PC-9 (cell line): Measurements from ENCODE around the gene UST. TPM values are rescaled to one million over a fixed set of nuclear protein-coding genes. Genes with fewer than 3 reads are reported as not detected.
A peak's percentile ranks its signal among the peaks of the same experiment; 100 is the strongest.

Experiments used
- BruUV-seq: library from RNA; stranded (reverse); fragments of 400-500 nt; replicated peaks from 2 replicates; lab custom pipeline; 2021; lab: Mats Ljungman, UMichigan
- CTCF ChIA-PET: fragments of 300-600 bp; sonication (Branson Sonifier 250); formaldehyde crosslinking; loops from one replicate; lab custom pipeline; 2022; ENCODE audit warnings: antibody characterized with exemption; lab: Charles Lee
- POLR2A ChIA-PET: fragments of 300-600 bp; sonication (Branson Sonifier 250); formaldehyde crosslinking; loops from one replicate; lab custom pipeline; 2022; ENCODE audit warnings: antibody characterized with exemption; ENCODE audit not compliant: unreplicated experiment; lab: Charles Lee
- DNase-seq, 2 experiments: peaks; one replicate each; pipeline versions ENCODE4 v3.0.0 to v3.0.0-alpha.2; 2015 to 2022; ENCODE audit warnings: mixed read lengths in 1 of 2
- H2AFZ ChIP-seq: fragments of 200-600 bp; sonication (generic); 2 replicates; pipeline ENCODE4 v1.8.1; 2017; ENCODE audit warnings: antibody characterized with exemption
- H3F3A ChIP-seq: fragments of 200-600 bp; sonication (generic); 2 replicates; pipeline ENCODE4 v1.8.1; 2017; ENCODE audit warnings: antibody characterized with exemption, mild to moderate bottlenecking, low read depth; ENCODE audit not compliant: insufficient read depth
- H3K27ac ChIP-seq: fragments of 200-600 bp; sonication (generic); 2 replicates; pipeline ENCODE4 v1.6.1; 2016; ENCODE audit warnings: mixed run types
- H3K27me3 ChIP-seq: fragments of 200-600 bp; sonication (generic); 2 replicates; pipeline ENCODE4 v1.6.1; 2016; ENCODE audit warnings: low read depth, mixed run types; ENCODE audit not compliant: insufficient read depth
- H3K36me3 ChIP-seq: fragments of 200-600 bp; sonication (generic); 2 replicates; pipeline ENCODE4 v1.6.1; 2016; ENCODE audit warnings: low read depth, mixed run types
- H3K4me1 ChIP-seq: fragments of 200-600 bp; sonication (generic); replicated peaks from 2 replicates; pipeline ENCODE4 v1.6.1; 2016; ENCODE audit warnings: mixed run types; ENCODE audit not compliant: insufficient read depth
- H3K4me2 ChIP-seq: fragments of 200-600 bp; sonication (generic); 2 replicates; pipeline ENCODE4 v1.6.1; 2017; ENCODE audit warnings: mixed run types
- H3K4me3 ChIP-seq: fragments of 200-600 bp; sonication (generic); 2 replicates; pipeline ENCODE4 v1.6.1; 2016; ENCODE audit warnings: mixed run types
- H3K79me2 ChIP-seq: fragments of 200-600 bp; sonication (generic); 2 replicates; pipeline ENCODE4 v1.6.1; 2017; ENCODE audit warnings: low read depth, mixed run types
- H3K9me2 ChIP-seq: fragments of 200-600 bp; sonication (generic); 2 replicates; pipeline ENCODE4 v1.8.1; 2017; ENCODE audit warnings: mild to moderate bottlenecking; ENCODE audit not compliant: insufficient read depth
- H3K9me3 ChIP-seq: fragments of 200-600 bp; sonication (generic); 2 replicates; pipeline ENCODE4 v1.8.1; 2016; ENCODE audit warnings: low read depth; ENCODE audit not compliant: insufficient read depth
- H4K20me1 ChIP-seq: fragments of 200-600 bp; sonication (generic); 2 replicates; pipeline ENCODE4 v1.8.1; 2017; ENCODE audit not compliant: insufficient read depth
- EZH2 ChIP-seq: fragments of 200-600 bp; sonication (generic); IDR thresholded peaks from 2 replicates; pipeline ENCODE4 v1.8.0; 2017; ENCODE audit warnings: antibody characterized with exemption, low read depth
- intact Hi-C: fragments of 100-400 bp; cut with micrococcal nuclease; formaldehyde crosslinking; loops from one replicate; pipeline ENCODE4 v1.10.0; 2022; ENCODE audit not compliant: unreplicated experiment
- total RNA-seq: library from RNA; stranded (reverse); gene quantifications from 2 replicates; pipeline ENCODE4 v1.2.3, GENCODE V29; 2021
- TF ChIP-seq, protein P1 (sequence below): fragments of 200-600 bp; sonication (generic); conservative IDR thresholded peaks from 2 replicates; pipeline ENCODE4 v1.6.1; 2017; ENCODE audit warnings: mixed run types, antibody characterized with exemption, mild to moderate bottlenecking, moderate library complexity

The UST gene
- total RNA-seq, 1 experiment from 2014 or later = 4.2 TPM

DNA sequence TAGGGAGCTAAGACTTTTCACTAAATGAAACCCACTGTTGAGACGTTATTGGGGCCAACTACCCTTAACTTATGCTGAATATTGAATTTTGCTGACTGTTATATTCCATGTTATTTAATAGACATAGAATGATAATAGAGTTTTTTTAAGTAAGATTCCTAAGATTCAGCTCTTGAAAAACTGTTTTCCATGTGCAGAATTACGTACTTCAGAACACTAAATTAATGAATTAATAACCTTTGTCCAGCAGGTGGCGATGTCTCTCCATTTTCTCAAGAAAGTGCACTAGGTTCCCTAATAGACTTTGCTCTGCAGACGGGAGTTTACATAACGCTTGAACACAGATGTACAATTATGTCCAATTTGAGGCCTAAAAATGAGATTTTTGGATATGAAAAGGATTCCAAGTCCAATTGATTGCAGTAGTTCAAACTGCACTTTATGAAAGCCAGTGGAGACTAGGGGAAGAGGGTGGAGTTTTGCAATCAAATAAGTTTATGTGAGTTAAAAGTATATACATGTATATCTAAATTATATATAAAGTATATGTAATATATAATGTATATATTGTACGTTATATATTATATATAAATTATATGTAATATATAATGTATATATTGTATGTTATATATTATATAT, 282.1 kb downstream of the UST start:
- peak; percentile 24 to 74 for DNase-seq
- CTCF ChIA-PET = interaction anchor here (0.5 to 1.2 kb wide), 4 partner anchors 21 to 1391 kb away, joined by 3 to 6 read pairs (median 3); no protein-coding TSS in a partner anchor
- Histone ChIP-seq H4K20me1 (no peaks in the 10 kb centered on the region), H2AFZ (no peak overlapping the region), H3F3A (peaks cover 36% of the 10 kb centered on the region), H3K4me3 (no peak overlapping the region), H3K9me3 (no peaks in the 10 kb centered on the region), H3K27ac (no peak overlapping the region), H3K4me1 (peaks cover 42% of the 10 kb centered on the region), H3K9me2 (no peaks in the 10 kb centered on the region), H3K4me2 (no peak overlapping the region), H3K79me2 (no peaks in the 10 kb centered on the region), H3K27me3 (no peaks in the 10 kb centered on the region), H3K36me3 (no peaks in the 10 kb centered on the region)
- no TSS peak for BruUV-seq
- TF ChIP-seq, protein P1, sequence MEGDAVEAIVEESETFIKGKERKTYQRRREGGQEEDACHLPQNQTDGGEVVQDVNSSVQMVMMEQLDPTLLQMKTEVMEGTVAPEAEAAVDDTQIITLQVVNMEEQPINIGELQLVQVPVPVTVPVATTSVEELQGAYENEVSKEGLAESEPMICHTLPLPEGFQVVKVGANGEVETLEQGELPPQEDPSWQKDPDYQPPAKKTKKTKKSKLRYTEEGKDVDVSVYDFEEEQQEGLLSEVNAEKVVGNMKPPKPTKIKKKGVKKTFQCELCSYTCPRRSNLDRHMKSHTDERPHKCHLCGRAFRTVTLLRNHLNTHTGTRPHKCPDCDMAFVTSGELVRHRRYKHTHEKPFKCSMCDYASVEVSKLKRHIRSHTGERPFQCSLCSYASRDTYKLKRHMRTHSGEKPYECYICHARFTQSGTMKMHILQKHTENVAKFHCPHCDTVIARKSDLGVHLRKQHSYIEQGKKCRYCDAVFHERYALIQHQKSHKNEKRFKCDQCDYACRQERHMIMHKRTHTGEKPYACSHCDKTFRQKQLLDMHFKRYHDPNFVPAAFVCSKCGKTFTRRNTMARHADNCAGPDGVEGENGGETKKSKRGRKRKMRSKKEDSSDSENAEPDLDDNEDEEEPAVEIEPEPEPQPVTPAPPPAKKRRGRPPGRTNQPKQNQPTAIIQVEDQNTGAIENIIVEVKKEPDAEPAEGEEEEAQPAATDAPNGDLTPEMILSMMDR = peak; percentile 85
- TF ChIP-seq EZH2 = no peak
- POLR2A ChIA-PET = no interaction called here
- intact Hi-C loops = loop anchor here (1.0 to 2.0 kb wide), 4 partner anchors 54 to 488 kb away; no protein-coding TSS in a partner anchor

DNA sequence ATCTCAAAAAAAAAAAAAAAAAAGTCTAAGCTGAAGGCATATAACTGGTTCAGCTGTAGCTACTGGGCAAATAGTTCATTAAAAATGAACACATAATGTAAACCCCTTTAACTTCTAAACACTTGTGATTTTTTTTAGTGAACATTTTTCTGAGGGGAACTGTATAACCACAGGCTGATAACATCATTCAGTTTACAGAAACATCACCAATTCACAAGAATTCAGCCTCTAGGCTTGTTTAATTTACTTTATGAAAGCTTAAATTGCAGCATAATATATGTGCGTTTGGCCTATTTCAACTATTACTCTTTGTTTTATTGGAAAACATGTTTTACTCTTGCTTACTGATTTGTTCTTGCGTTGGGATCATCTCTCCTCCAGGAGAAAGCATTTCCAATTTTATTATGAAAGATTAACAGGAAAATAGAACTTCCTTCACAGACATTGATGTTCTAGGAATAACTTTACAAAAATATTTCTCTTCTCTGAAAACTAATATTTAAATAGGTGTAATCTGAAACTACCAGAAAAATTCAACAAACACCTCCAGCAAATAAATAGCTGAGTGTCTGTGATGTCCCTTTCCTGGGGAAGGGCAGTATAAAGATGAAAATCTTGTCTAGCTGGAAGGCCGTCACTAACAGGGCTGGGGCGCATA, 284.5 kb downstream of the UST start:
- H3K79me2 ChIP-seq = no peaks in the 10 kb centered on the region
- ChIA-PET CTCF (interaction anchor here (0.8 kb wide), 1 partner anchor 400 kb away, joined by 4 read pairs; no protein-coding TSS in a partner anchor), POLR2A (interaction anchor here (0.5 to 0.7 kb wide), 4 partner anchors 49 to 133 kb away, joined by 3 to 4 read pairs (median 4); no protein-coding TSS in a partner anchor)
- no peaks in the 10 kb centered on the region for H4K20me1 ChIP-seq
- peaks cover 51% of the 10 kb centered on the region for H3K4me1 ChIP-seq
- H3K36me3 ChIP-seq = no peaks in the 10 kb centered on the region
- H3F3A ChIP-seq = peaks cover 42% of the 10 kb centered on the region
- no peak for TF ChIP-seq EZH2
- TF ChIP-seq, protein P1 = no peak
- intact Hi-C loops = no loop called here
- H3K9me3 ChIP-seq = no peaks in the 10 kb centered on the region
- peak overlapping the region; percentile 94 for H3K27ac ChIP-seq
- H3K4me3 ChIP-seq = peak overlapping the region; percentile 43; the same call in 1 of the 2 replicates
- no TSS peak for BruUV-seq
- H3K9me2 ChIP-seq = no peaks in the 10 kb centered on the region
- peak overlapping the region; percentile 76 for H2AFZ ChIP-seq
- DNase-seq = peak in 1 of 2 experiments; percentile 48
- H3K4me2 ChIP-seq = peak overlapping the region; percentile 79
- H3K27me3 ChIP-seq = no peaks in the 10 kb centered on the region

DNA sequence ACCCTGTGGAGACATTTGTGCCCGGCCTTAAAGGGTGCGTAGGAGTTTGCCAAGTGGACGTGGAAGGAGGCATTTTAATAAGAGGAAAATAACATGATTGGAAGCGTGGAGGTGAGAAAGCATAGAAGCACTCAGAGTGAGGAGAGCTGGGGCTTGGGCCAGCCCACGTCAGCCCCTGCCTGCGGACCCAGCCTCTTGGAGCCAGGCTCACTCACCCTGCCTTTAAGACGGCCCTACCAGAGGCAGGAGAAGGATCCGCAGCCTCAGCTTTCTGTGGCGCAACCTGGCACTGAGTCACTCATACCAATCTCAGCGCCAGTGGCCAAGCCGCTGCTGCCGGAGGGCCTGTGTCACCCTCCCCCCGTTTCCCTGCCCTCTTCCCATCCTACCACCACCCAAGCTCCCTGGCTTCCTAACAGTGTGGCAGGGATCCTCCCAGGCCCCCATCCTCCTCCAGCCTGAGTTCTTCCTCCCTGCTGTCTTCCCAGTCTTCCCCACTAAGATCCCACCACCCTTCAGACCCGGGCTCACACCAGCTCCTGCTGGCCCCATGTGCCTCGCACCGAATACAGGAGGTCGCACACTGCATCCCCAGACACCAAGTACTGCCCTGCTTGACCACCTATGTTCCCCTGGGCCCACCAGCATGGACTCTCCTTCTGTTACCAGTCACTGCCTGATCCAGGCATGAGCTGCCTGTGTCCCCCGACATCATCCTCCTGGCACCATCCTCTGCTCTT, 285.2 kb downstream of the UST start:
- Histone ChIP-seq H4K20me1 (no peaks in the 10 kb centered on the region), H3F3A (peaks cover 42% of the 10 kb centered on the region), H3K9me2 (no peaks in the 10 kb centered on the region), H3K9me3 (no peaks in the 10 kb centered on the region), H3K36me3 (no peaks in the 10 kb centered on the region), H3K79me2 (no peaks in the 10 kb centered on the region), H3K27me3 (no peaks in the 10 kb centered on the region), H3K4me3 (peak overlapping the region; percentile 43; the same call in 1 of the 2 replicates), H3K4me1 (peaks cover 51% of the 10 kb centered on the region), H2AFZ (peak overlapping the region; percentile 76), H3K4me2 (peak overlapping the region; percentile 79), H3K27ac (peak overlapping the region; percentile 94)
- ChIA-PET CTCF (no interaction called here), POLR2A (interaction anchor here (0.5 to 0.7 kb wide), 4 partner anchors 44 to 62 kb away, joined by 3 to 8 read pairs (median 4); no protein-coding TSS in a partner anchor)
- intact Hi-C loops = loop anchor here (2.0 kb wide), 1 partner anchor 203 kb away; no protein-coding TSS in a partner anchor
- no peak for TF ChIP-seq EZH2
- TF ChIP-seq, protein P1 = no peak
- DNase-seq = peak; percentile 76 to 86
- no TSS peak for BruUV-seq
